IPS DF 19.7 (cell line): ENCODE results near the gene MYO1E.

Source experiments
- DNase-seq: peaks from one replicate; pipeline ENCODE4 v3.0.0-alpha.2; 2013; ENCODE audit warnings: low read depth, low spot score

MYO1E gene

GRCh38 chr15:59230531-59231055, 142.1 kb downstream of the MYO1E start:
- DNase-seq = no peak

GRCh38 chr15:59229453-59229852, 143.2 kb downstream of the MYO1E start:
- DNase-seq = no peak

GRCh38 chr15:59229015-59229414, 143.7 kb downstream of the MYO1E start:
- no peak for DNase-seq

- DNase-seq = no peak
Measured at GRCh38 chr15:59227021-59227420, 145.7 kb downstream of the MYO1E start.

- no peak for DNase-seq
Measured at GRCh38 chr15:59224474-59224873, 148.2 kb downstream of the MYO1E start.

- DNase-seq = no peak
Measured at GRCh38 chr15:59223736-59224135, 148.9 kb downstream of the MYO1E start.

- no peak for DNase-seq
Measured at GRCh38 chr15:59222906-59223550, 149.6 kb downstream of the MYO1E start.

GRCh38 chr15:59221511-59222505, 150.9 kb downstream of the MYO1E start:
- no peak for DNase-seq

- no peak for DNase-seq
Measured at GRCh38 chr15:59218710-59219109, 154.0 kb downstream of the MYO1E start.

- DNase-seq = no peak
Measured at GRCh38 chr15:59217876-59218498, 154.7 kb downstream of the MYO1E start.

- no peak for DNase-seq
Measured at GRCh38 chr15:59216911-59217310, 155.8 kb downstream of the MYO1E start.

- no peak for DNase-seq
Measured at GRCh38 chr15:59210186-59210585, 162.5 kb downstream of the MYO1E start.

GRCh38 chr15:59208613-59209249, 163.9 kb downstream of the MYO1E start:
- no peak for DNase-seq

GRCh38 chr15:59206623-59207183, 166.0 kb downstream of the MYO1E start, which contains the start of gene LDHAL6B:
TSS of gene LDHAL6B (plus strand) at chr15:59206843. CDS start at chr15:59206941, 98 bp downstream.
- no peak for DNase-seq

- no peak for DNase-seq
Measured at GRCh38 chr15:59205839-59206622, 166.6 kb downstream of the MYO1E start.

GRCh38 chr15:59203657-59204056, 169.0 kb downstream of the MYO1E start:
- no peak for DNase-seq

GRCh38 chr15:59203008-59203407, 169.7 kb downstream of the MYO1E start:
- no peak for DNase-seq

- no peak for DNase-seq
Measured at GRCh38 chr15:59200560-59200959, 172.1 kb downstream of the MYO1E start.

GRCh38 chr15:59199626-59200465, 172.8 kb downstream of the MYO1E start:
- DNase-seq = no peak
